HCT116 (cell line): ENCODE data around the gene SMTNL1. TPM values are rescaled to one million over a fixed set of nuclear protein-coding genes. Genes with fewer than 3 reads are reported as not detected.

ENCODE experiments used
- ATAC-seq: fragments of 200-7000 bp; cut with Tn5 transposase; 2 replicates; pipeline ENCODE4 v1.9.1; 2020; ENCODE audit warnings: mild to moderate bottlenecking, moderate library complexity
- BruUV-seq: library from RNA; stranded (reverse); fragments of 400-500 nt; replicated peaks from 2 replicates; lab custom pipeline; 2021; lab: Mats Ljungman, UMichigan
- CTCF ChIA-PET: fragments of 300-600 bp; sonication (Branson Sonifier 250); formaldehyde crosslinking; loops from one replicate; lab custom pipeline; 2021; ENCODE audit warnings: antibody characterized with exemption; lab: Charles Lee
- POLR2A ChIA-PET: fragments of 300-600, 350-600 bp; sonication (Branson Sonifier 250); formaldehyde crosslinking; loops from one replicate; lab custom pipeline; 2021; ENCODE audit warnings: antibody characterized with exemption; lab: Charles Lee
- RAD21 ChIA-PET, 2 experiments: fragments of 300-600 bp; sonication (Branson Sonifier 250); formaldehyde crosslinking; loops; one replicate each; lab custom pipeline; 2023; ENCODE audit warnings: low total read pairs in 2 of 2; ENCODE audit not compliant: uncharacterized antibody in 2 of 2, unreplicated experiment in 2 of 2, low non-redundant PET in 1 of 2; lab: Charles Lee
- DNase-seq: peaks from one replicate; pipeline ENCODE4 v3.0.0-alpha.2; 2010; ENCODE audit warnings: low read depth, low spot score
- H2AFZ ChIP-seq: fragments of 200-600 bp; shearing (Covaris generic), sonication (generic); 2 replicates; pipeline ENCODE4 v1.6.1; 2017; ENCODE audit warnings: low read depth, mixed run types, mixed read lengths, antibody characterized with exemption, low read length; ENCODE audit not compliant: poor library complexity, severe bottlenecking
- H3K27ac ChIP-seq: 2 replicates; pipeline ENCODE4 v1.5.1; 2012; ENCODE audit warnings: low read depth, low read length
- H3K27me3 ChIP-seq: fragments of 200-600 bp; sonication (generic); 2 replicates; pipeline ENCODE4 v1.6.1; 2016; ENCODE audit warnings: mixed run types, low read length, mixed read lengths; ENCODE audit not compliant: insufficient read depth
- H3K36me3 ChIP-seq, 2 experiments: fragments of 200-500 bp in 1 of 2; fragments of 200-600 bp in 1 of 2; sonication (Bioruptor generic) in 1 of 2; sonication (generic) in 1 of 2; 2 replicates each; pipeline versions ENCODE4 v1.5.1 to v1.6.1; 2014 to 2016; ENCODE audit warnings: low read length in 2 of 2, inconsistent platforms in 1 of 2, mixed read lengths in 1 of 2, mixed run types in 1 of 2; ENCODE audit not compliant: insufficient read depth in 2 of 2, control insufficient read depth in 1 of 2
- H3K4me1 ChIP-seq, 2 experiments: fragments of 200-600 bp in 1 of 2; sonication (generic) in 1 of 2; 2 replicates each; pipeline versions ENCODE4 v1.5.1 to v1.6.1; 2012 to 2017; ENCODE audit warnings: low read length in 2 of 2, inconsistent platforms in 1 of 2, mild to moderate bottlenecking in 1 of 2, mixed read lengths in 1 of 2, mixed run types in 1 of 2, moderate library complexity in 1 of 2; ENCODE audit not compliant: insufficient read depth in 2 of 2, control insufficient read depth in 1 of 2
- H3K4me2 ChIP-seq: fragments of 200-600 bp; sonication (generic); 2 replicates; pipeline ENCODE4 v1.6.1; 2017; ENCODE audit warnings: mixed run types, low read length, mixed read lengths
- H3K4me3 ChIP-seq, 2 experiments: fragments of 200-600 bp in 1 of 2; sonication (generic) in 1 of 2; replicated peaks in 1 of 2; 2 replicates each; pipeline ENCODE4 v1.5.1; 2011 to 2016; ENCODE audit warnings: low read length in 2 of 2, control low read depth in 1 of 2, low read depth in 1 of 2, mild to moderate bottlenecking in 1 of 2, mixed read lengths in 1 of 2, mixed run types in 1 of 2
- H3K79me2 ChIP-seq: fragments of 200-600 bp; sonication (generic); 2 replicates; pipeline ENCODE4 v1.6.1; 2017; ENCODE audit warnings: mild to moderate bottlenecking, mixed run types, low read length, moderate library complexity, mixed read lengths; ENCODE audit not compliant: insufficient read depth
- H3K9ac ChIP-seq: fragments of 200-600 bp; sonication (generic); 2 replicates; pipeline ENCODE4 v1.6.1; 2016; ENCODE audit warnings: low read length, mixed read lengths
- H3K9me2 ChIP-seq: fragments of 200-600 bp; sonication (generic), shearing (Covaris generic); 2 replicates; pipeline ENCODE4 v1.6.1; 2017; ENCODE audit warnings: mixed run types, mild to moderate bottlenecking, moderate library complexity; ENCODE audit not compliant: insufficient read depth
- H3K9me3 ChIP-seq, 2 experiments: fragments of 200-500 bp in 1 of 2; fragments of 200-600 bp in 1 of 2; sonication (Bioruptor generic) in 1 of 2; sonication (generic) in 1 of 2; 2 replicates each; pipeline ENCODE4 v1.6.1; 2014 to 2017; ENCODE audit warnings: low read length in 2 of 2, mixed read lengths in 2 of 2, inconsistent platforms in 1 of 2, low read depth in 1 of 2, mild to moderate bottlenecking in 1 of 2, mixed run types in 1 of 2, moderate library complexity in 1 of 2; ENCODE audit not compliant: control insufficient read depth in 1 of 2, insufficient read depth in 1 of 2
- H4K20me1 ChIP-seq: fragments of 200-600 bp; sonication (generic), shearing (Covaris generic); 2 replicates; pipeline ENCODE4 v1.6.1; 2017; ENCODE audit warnings: mixed run types, mild to moderate bottlenecking, moderate library complexity; ENCODE audit not compliant: insufficient read depth
- CEBPB ChIP-seq: IDR thresholded peaks from 2 replicates; pipeline ENCODE4 v1.6.1; 2012; ENCODE audit warnings: low read depth
- EGR1 ChIP-seq: IDR thresholded peaks from 2 replicates; pipeline ENCODE4 v1.6.1; 2012; ENCODE audit warnings: low read depth
- EZH2 ChIP-seq: fragments of 200-600 bp; sonication (generic); IDR thresholded peaks from 2 replicates; pipeline ENCODE4 v1.6.1; 2017; ENCODE audit warnings: antibody characterized with exemption, mixed run types
- JUND ChIP-seq: IDR thresholded peaks from 2 replicates; pipeline ENCODE4 v1.6.1; 2012
- MAX ChIP-seq: IDR thresholded peaks from 2 replicates; pipeline ENCODE4 v1.6.1; 2012
- RAD21 ChIP-seq: IDR thresholded peaks from 2 replicates; pipeline ENCODE4 v1.6.1; 2012; ENCODE audit warnings: low read depth, mild to moderate bottlenecking
- SP1 ChIP-seq: IDR thresholded peaks from 2 replicates; pipeline ENCODE4 v1.6.1; 2012; ENCODE audit warnings: low read depth
- SRF ChIP-seq: IDR thresholded peaks from 2 replicates; pipeline ENCODE4 v1.6.1; 2012; ENCODE audit warnings: low read depth
- ZFX ChIP-seq: fragments of 450-650 bp; IDR thresholded peaks from 2 replicates; pipeline ENCODE4 v1.6.1; 2017
- ZNF274 ChIP-seq: fragments of 200-500 bp; sonication (Bioruptor generic); IDR thresholded peaks from 2 replicates; pipeline ENCODE4 v1.6.1; 2014; ENCODE audit warnings: mild to moderate bottlenecking, low read depth, low read length, inconsistent platforms
- intact Hi-C: fragments of 100-400 bp; cut with micrococcal nuclease; formaldehyde crosslinking; loops from 2 replicates; pipeline ENCODE4 v1.10.0; 2022
- total RNA-seq: library from RNA; stranded (reverse); gene quantifications from one replicate; pipeline ENCODE4 v1.2.1, GENCODE V29; 2021; ENCODE audit not compliant: unreplicated experiment
- TF ChIP-seq, protein P1 (sequence below), 3 experiments: fragments of 200-600 bp in 1 of 3; sonication (generic) in 1 of 3; IDR thresholded peaks in 2 of 3; conservative IDR thresholded peaks in 1 of 3; 2 replicates each; pipeline ENCODE4 v1.5.1; 2012 to 2017; ENCODE audit warnings: low read depth in 2 of 3, low read length in 2 of 3, antibody characterized with exemption in 1 of 3, borderline replicate concordance in 1 of 3, control low read depth in 1 of 3, mild to moderate bottlenecking in 1 of 3, mixed read lengths in 1 of 3, mixed run types in 1 of 3, moderate library complexity in 1 of 3; ENCODE audit not compliant: insufficient read depth in 1 of 3

Gene SMTNL1
- total RNA-seq, 1 experiment from 2014 or later = not detected

GRCh38 chr11:57545883-57546282 is 8.5 kb downstream of the SMTNL1 start:
- H3K9ac ChIP-seq = no peak overlapping the region
- H3K36me3 ChIP-seq = no peaks in the 10 kb centered on the region
- no peaks in the 10 kb centered on the region for H3K9me2 ChIP-seq
- no peaks in the 10 kb centered on the region for H4K20me1 ChIP-seq
- RAD21 ChIA-PET = no interaction called here
- no peak for TF ChIP-seq CEBPB
- TF ChIP-seq, protein P1, sequence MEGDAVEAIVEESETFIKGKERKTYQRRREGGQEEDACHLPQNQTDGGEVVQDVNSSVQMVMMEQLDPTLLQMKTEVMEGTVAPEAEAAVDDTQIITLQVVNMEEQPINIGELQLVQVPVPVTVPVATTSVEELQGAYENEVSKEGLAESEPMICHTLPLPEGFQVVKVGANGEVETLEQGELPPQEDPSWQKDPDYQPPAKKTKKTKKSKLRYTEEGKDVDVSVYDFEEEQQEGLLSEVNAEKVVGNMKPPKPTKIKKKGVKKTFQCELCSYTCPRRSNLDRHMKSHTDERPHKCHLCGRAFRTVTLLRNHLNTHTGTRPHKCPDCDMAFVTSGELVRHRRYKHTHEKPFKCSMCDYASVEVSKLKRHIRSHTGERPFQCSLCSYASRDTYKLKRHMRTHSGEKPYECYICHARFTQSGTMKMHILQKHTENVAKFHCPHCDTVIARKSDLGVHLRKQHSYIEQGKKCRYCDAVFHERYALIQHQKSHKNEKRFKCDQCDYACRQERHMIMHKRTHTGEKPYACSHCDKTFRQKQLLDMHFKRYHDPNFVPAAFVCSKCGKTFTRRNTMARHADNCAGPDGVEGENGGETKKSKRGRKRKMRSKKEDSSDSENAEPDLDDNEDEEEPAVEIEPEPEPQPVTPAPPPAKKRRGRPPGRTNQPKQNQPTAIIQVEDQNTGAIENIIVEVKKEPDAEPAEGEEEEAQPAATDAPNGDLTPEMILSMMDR (IDR thresholded peaks at IDR 0.05 in 2 of 3, conservative IDR thresholded peaks at IDR 0.05 in 1 of 3; ENCODE audit: borderline replicate concordance in 1 of 3, insufficient read depth in 1 of 3, low read depth in 2 of 3, low read length in 2 of 3) = no peak
- TF ChIP-seq MAX = no peak
- TF ChIP-seq SP1 = no peak
- TF ChIP-seq ZNF274 = no peak
- no peak for TF ChIP-seq ZFX
- no peak for TF ChIP-seq SRF
- TF ChIP-seq RAD21 = no peak
- no peak for TF ChIP-seq JUND
- TF ChIP-seq EGR1 = no peak
- no peak for TF ChIP-seq EZH2
- H3K9me3 ChIP-seq = no peaks in the 10 kb centered on the region
- ATAC-seq (no peak), DNase-seq (no peak)
- no peak overlapping the region for H3K27ac ChIP-seq
- no peak overlapping the region for H3K4me3 ChIP-seq
- H3K4me2 ChIP-seq = no peak overlapping the region
- no peaks in the 10 kb centered on the region for H3K27me3 ChIP-seq
- CTCF ChIA-PET = no interaction called here
- H2AFZ ChIP-seq = no peak overlapping the region
- intact Hi-C loops = no loop called here
- POLR2A ChIA-PET = no interaction called here
- no peaks in the 10 kb centered on the region for H3K79me2 ChIP-seq
- peaks cover 0 to 12% of the 10 kb centered on the region in 2 experiments; a peak in 3 of 4 replicates for H3K4me1 ChIP-seq
- no TSS peak for BruUV-seq
